PC-3 (cell line): Measurements from ENCODE around the gene PTPRN2.

Experiments
- CTCF ChIP-seq: fragments of 300-600 bp; sonication (generic); conservative IDR thresholded peaks from 2 replicates; pipeline ENCODE4 v1.5.1; 2017; ENCODE audit warnings: antibody characterized with exemption, low read depth, mild to moderate bottlenecking, low read length
- EZH2 ChIP-seq: fragments of 300-600 bp; sonication (generic); IDR thresholded peaks from one replicate; pipeline ENCODE4 v1.6.1; 2017; ENCODE audit warnings: antibody characterized with exemption, mild to moderate bottlenecking, low read length; ENCODE audit not compliant: unreplicated experiment
- EZH2phosphoT487 ChIP-seq: fragments of 300-600 bp; sonication (generic); IDR thresholded peaks from 2 replicates; pipeline ENCODE4 v1.6.1; 2018; ENCODE audit warnings: mild to moderate bottlenecking, antibody characterized with exemption, low read length, borderline replicate concordance

- TF ChIP-seq EZH2: no peak
- TF ChIP-seq CTCF: no peak
- TF ChIP-seq EZH2phosphoT487: no peak
Observed at GRCh38 chr7:157501581-157501980, 1086.0 kb downstream of the PTPRN2 start.
